HG02678 (cell line): ENCODE data around the gene TNNI2.
"Not testable (repeated sequence)": the region's sequence is repeated elsewhere in the genome, so short reads cannot be mapped to it uniquely, and the experiment has no call there.

Experiments used
- ATAC-seq: cut with Tn5 transposase; IDR thresholded peaks from one replicate; pipeline ENCODE4 v1.9.1; 2021; ENCODE audit warnings: mild to moderate bottlenecking, moderate library complexity; ENCODE audit not compliant: unreplicated experiment

Gene TNNI2

GRCh38 chr11:1871531-1871930 is 32.8 kb downstream of the TNNI2 start:
- ATAC-seq: no peak

GRCh38 chr11:1872267-1872985 is 33.6 kb downstream of the TNNI2 start:
- ATAC-seq: no peak

- no peak for ATAC-seq
Observed at GRCh38 chr11:1873048-1873812, 34.4 kb downstream of the TNNI2 start.

GRCh38 chr11:1873813-1874150 is 35.0 kb downstream of the TNNI2 start:
- not testable (repeated sequence) for ATAC-seq

GRCh38 chr11:1874441-1875092 is 35.8 kb downstream of the TNNI2 start:
- not testable (repeated sequence) for ATAC-seq

DNA sequence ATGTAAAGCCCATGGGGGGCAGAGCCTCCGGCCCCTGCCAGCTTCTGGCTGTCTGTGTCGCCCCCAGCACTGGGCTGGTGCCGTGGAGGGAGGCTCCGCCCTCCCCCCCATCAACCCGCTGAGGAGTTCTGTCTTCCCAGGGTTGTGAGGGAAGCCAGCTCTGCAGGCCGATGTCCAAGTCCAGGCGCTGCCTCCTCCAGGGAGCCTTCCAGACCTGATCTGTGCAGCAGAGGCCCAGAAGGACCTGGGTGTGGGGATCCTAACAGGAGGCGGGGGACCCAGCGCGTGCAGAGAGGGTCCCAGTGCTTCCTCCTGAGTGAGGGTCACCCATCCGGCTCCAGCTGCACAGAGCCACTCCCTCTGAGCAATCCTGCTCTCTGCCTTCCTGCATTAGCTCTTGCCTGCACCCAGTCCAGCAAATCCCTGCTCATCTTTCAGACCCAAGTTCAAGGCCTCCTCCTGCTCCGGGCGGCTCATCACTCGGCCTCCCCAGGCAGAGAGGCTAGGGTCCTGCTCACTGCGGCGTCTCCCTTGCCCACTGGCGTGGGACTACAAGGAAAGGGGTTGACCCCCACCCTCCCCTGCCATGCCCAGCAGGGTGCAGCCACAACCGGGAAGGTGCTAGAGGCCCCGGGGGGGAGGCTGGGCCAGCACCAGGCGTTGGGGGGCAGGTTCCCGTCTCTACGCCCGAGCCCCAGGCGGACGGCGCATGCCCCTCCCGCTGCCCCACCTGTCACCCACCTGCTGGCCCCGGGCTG is 36.5 kb downstream of the TNNI2 start:
- no peak for ATAC-seq

- not testable (repeated sequence) for ATAC-seq
Observed at GRCh38 chr11:1875851-1876301, 37.1 kb downstream of the TNNI2 start.

- ATAC-seq: no peak
Observed at GRCh38 chr11:1876361-1877063, 37.7 kb downstream of the TNNI2 start.

- ATAC-seq: no peak
Observed at GRCh38 chr11:1877211-1878136, 38.7 kb downstream of the TNNI2 start.

GRCh38 chr11:1878137-1879031 is 39.6 kb downstream of the TNNI2 start:
- no peak for ATAC-seq

DNA sequence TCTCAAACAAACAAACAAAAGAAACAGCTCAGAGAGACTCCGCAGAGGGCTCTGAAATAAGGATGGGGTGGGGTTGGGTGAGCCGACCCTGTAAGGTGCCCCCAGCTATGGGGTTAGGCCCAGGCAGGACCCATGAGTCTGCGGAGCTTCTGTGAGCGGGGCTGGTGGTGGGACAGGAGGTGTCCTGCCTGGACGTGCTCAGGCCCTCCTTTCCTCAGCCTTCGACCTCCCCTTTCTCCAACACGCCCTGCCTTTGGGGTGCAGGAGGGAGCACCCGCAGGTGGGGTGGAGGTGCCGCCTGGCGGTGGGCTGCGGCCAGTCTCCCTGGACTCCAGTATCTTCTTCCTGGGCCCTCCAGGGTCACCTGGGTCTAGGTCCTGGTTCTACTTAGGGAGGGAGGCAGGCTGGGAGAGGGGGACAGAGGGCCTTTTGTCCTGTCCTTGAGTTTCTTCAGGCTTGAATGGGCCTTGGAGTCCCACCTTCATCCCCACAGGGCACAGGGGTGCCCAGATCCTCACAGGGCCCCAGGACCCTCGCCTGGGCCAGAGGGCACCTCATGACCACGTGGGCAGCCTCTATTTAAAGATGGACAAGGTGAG is 40.7 kb downstream of the TNNI2 start:
- no peak for ATAC-seq

- no peak for ATAC-seq
Observed at GRCh38 chr11:1879941-1880720, 41.4 kb downstream of the TNNI2 start.

DNA sequence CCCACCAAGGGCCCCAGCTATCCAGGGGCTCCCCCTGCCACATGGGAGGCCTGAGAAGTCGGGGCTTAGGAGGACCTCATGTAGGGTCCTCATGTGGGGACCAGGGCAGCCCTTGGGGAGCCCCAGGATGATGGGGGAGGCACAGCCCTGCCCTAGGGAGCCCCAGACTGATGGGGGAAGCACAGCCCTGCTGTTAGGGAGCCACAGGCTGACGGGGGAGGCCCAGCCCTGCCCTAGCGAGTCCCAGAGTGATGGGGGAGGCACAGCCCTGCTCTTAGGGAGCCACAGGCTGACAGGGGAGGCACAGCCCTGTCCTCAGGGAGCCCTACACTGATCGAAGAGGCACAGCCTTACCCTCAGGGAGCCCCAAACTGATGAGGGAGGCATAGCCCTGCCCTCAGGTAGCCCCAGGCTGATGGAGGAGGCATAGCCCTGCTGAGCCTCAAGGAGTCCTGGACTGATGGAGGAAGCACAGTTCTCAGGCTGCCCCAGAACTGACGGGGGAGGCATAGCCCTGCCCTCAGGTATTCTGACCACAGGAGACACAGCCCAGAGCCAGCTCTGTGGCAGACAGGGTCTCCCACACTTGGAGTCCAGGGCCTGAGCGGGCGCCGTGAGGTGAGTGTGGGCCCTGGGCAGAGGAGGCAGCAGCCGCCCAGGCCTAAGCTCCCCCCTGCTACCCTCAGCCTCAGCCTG is 42.1 kb downstream of the TNNI2 start:
- no peak for ATAC-seq

- no peak for ATAC-seq
Observed at GRCh38 chr11:1881442-1882264, 42.9 kb downstream of the TNNI2 start.

GRCh38 chr11:1882265-1883238 is 43.8 kb downstream of the TNNI2 start:
- ATAC-seq: peak; percentile 64
